GM12878 (cell line): ENCODE results near the gene THBS3. TPM values are rescaled to one million over a fixed set of nuclear protein-coding genes. Genes with fewer than 3 reads are reported as not detected.

ENCODE experiments used
- ATAC-seq: fragments of 200-7000 bp; cut with Tn5 transposase; 3 replicates; pipeline ENCODE4 v1.9.1; 2020; ENCODE audit warnings: mild to moderate bottlenecking, moderate library complexity
- BruUV-seq: library from RNA; stranded (reverse); fragments of 400-500 nt; replicated peaks from 2 replicates; lab custom pipeline; 2021; lab: Mats Ljungman, UMichigan
- CTCF ChIA-PET: fragments of 300-600 bp; sonication (Branson Sonifier 250); formaldehyde crosslinking; extraction: SDS; loops from one replicate; lab custom pipeline; 2021; ENCODE audit warnings: inconsistent platforms; lab: Yijun Ruan, JAX
- POLR2A ChIA-PET: fragments of 350-600 bp; formaldehyde crosslinking; extraction: SDS; loops from one replicate; lab custom pipeline; 2021; ENCODE audit warnings: inconsistent platforms; lab: Charles Lee
- RAD21 ChIA-PET: fragments of 300-600 bp; sonication (Branson Sonifier 250); formaldehyde crosslinking; loops from one replicate; lab custom pipeline; 2023; ENCODE audit warnings: antibody characterized with exemption; ENCODE audit not compliant: unreplicated experiment; lab: Charles Lee
- SMC1A ChIA-PET: fragments of 300-600 bp; sonication (Branson Sonifier 250); formaldehyde crosslinking; loops from one replicate; lab custom pipeline; 2023; ENCODE audit not compliant: unreplicated experiment, uncharacterized antibody; lab: Charles Lee
- DNase-seq: peaks from one replicate; pipeline ENCODE4 v3.0.0-alpha.2; 2011; ENCODE audit warnings: low read depth, low spot score
- FAIRE-seq: peaks from 3 replicates; lab custom pipeline; 2011; peaks lifted over from hg19 to GRCh38; lab: Jason Lieb, UNC
- H2AFZ ChIP-seq: 2 replicates; pipeline ENCODE4 v1.6.0; 2011; ENCODE audit warnings: low read depth, low read length, control low read depth; ENCODE audit not compliant: control insufficient read depth
- H3K27ac ChIP-seq: 2 replicates; pipeline ENCODE4 v1.5.1; 2011; ENCODE audit warnings: control low read depth; ENCODE audit not compliant: control insufficient read depth, insufficient read depth
- H3K27me3 ChIP-seq, 2 experiments: replicated peaks in 1 of 2; 2 replicates each; pipeline versions ENCODE4 v1.6.0 to v1.6.1; 2011; ENCODE audit warnings: low read length in 1 of 2; ENCODE audit not compliant: control insufficient read depth in 2 of 2, insufficient read depth in 2 of 2
- H3K36me3 ChIP-seq, 2 experiments: 2 replicates each; pipeline ENCODE4 v1.5.1; 2011; ENCODE audit warnings: low read length in 1 of 2; ENCODE audit not compliant: control insufficient read depth in 2 of 2, insufficient read depth in 2 of 2
- H3K4me1 ChIP-seq: 2 replicates; pipeline ENCODE4 v1.6.1; 2011; ENCODE audit warnings: mild to moderate bottlenecking, low read length, moderate library complexity, mixed read lengths; ENCODE audit not compliant: control insufficient read depth, insufficient read depth
- H3K4me2 ChIP-seq: 2 replicates; pipeline ENCODE4 v1.6.0; 2011; ENCODE audit warnings: control low read depth; ENCODE audit not compliant: control insufficient read depth, insufficient read depth
- H3K4me3 ChIP-seq: fragments of 200-600 bp; sonication (generic); 2 replicates; pipeline ENCODE4 v1.5.1; 2016
- H3K79me2 ChIP-seq: 2 replicates; pipeline ENCODE4 v1.6.0; 2011; ENCODE audit warnings: low read length; ENCODE audit not compliant: control insufficient read depth, insufficient read depth
- H3K9ac ChIP-seq: 2 replicates; pipeline ENCODE4 v1.8.0; 2011; ENCODE audit warnings: low read length, control low read depth, mixed read lengths; ENCODE audit not compliant: control insufficient read depth, insufficient read depth
- H3K9me3 ChIP-seq: replicated peaks from 3 replicates; pipeline ENCODE4 v1.5.1; 2011; ENCODE audit warnings: mild to moderate bottlenecking, low read length; ENCODE audit not compliant: control insufficient read depth, insufficient read depth
- H4K20me1 ChIP-seq: 2 replicates; pipeline ENCODE4 v1.6.0; 2011; ENCODE audit not compliant: control insufficient read depth, insufficient read depth
- BACH1 ChIP-seq: fragments of 450-650 bp; IDR thresholded peaks from 2 replicates; pipeline ENCODE4 v1.6.1; 2017; ENCODE audit warnings: mild to moderate bottlenecking, borderline replicate concordance
- CUX1 ChIP-seq: IDR thresholded peaks from 2 replicates; pipeline ENCODE4 v1.6.1; 2012; ENCODE audit warnings: improper control_type of control experiment, low read depth, low read length; ENCODE audit not compliant: insufficient replicate concordance
- DPF2 ChIP-seq: fragments of 450-650 bp; IDR thresholded peaks from 2 replicates; pipeline ENCODE4 v1.6.1; 2017; ENCODE audit warnings: mild to moderate bottlenecking
- GATAD2B ChIP-seq: fragments of 450-650 bp; conservative IDR thresholded peaks from 2 replicates; pipeline ENCODE4 v1.6.1; 2017; ENCODE audit warnings: low read depth, mild to moderate bottlenecking, moderate library complexity
- LARP7 ChIP-seq: fragments of 450-650 bp; IDR thresholded peaks from 2 replicates; pipeline ENCODE4 v1.6.1; 2017; ENCODE audit warnings: mild to moderate bottlenecking
- MEF2B ChIP-seq: fragments of 450-650 bp; IDR thresholded peaks from 2 replicates; pipeline ENCODE4 v1.6.1; 2018; ENCODE audit warnings: mild to moderate bottlenecking, moderate library complexity; ENCODE audit not compliant: partially characterized antibody, poor library complexity, severe bottlenecking
- MYB ChIP-seq: fragments of 150-350 bp; IDR thresholded peaks from 2 replicates; pipeline ENCODE4 v1.6.1; 2014; ENCODE audit warnings: mild to moderate bottlenecking, low read depth, low read length, borderline replicate concordance
- NR2F1 ChIP-seq: fragments of 450-650 bp; conservative IDR thresholded peaks from 2 replicates; pipeline ENCODE4 v1.6.1; 2017; ENCODE audit warnings: mild to moderate bottlenecking
- SIX5 ChIP-seq: IDR thresholded peaks from 2 replicates; pipeline ENCODE4 v1.6.1; 2011; ENCODE audit warnings: mild to moderate bottlenecking, low read depth, low read length, moderate library complexity; ENCODE audit not compliant: severe bottlenecking
- SMAD5 ChIP-seq: IDR thresholded peaks from 2 replicates; pipeline ENCODE4 v1.6.1; 2016; ENCODE audit warnings: antibody characterized with exemption, low read depth
- SRF ChIP-seq, 2 experiments: IDR thresholded peaks; 2 replicates each; pipeline ENCODE4 v1.6.1; 2011; ENCODE audit warnings: low read depth in 2 of 2, low read length in 2 of 2, mild to moderate bottlenecking in 1 of 2, moderate library complexity in 1 of 2
- WGBS: methylation state at CpG from one replicate; pipeline ENCODE4 v1.1.6; 2016; ENCODE audit warnings: low lambda C conversion rate; ENCODE audit not compliant: insufficient replicate concordance, insufficient coverage; ENCODE audit errors: missing lambda C conversion rate; 5-methylcytosine and 5-hydroxymethylcytosine counted together
- in situ Hi-C: fragments of 300-500 bp; cut with MboI; formaldehyde crosslinking; loops from 9 replicates; pipeline ENCODE4 v1.14.3; 2018; ENCODE audit warnings: mixed read lengths
- intact Hi-C: fragments of 100-400 bp; cut with micrococcal nuclease; formaldehyde crosslinking; loops from one replicate; pipeline ENCODE4 v1.14.2; 2022; ENCODE audit not compliant: unreplicated experiment
- polyA plus RNA-seq, 11 experiments: library from polyadenylated mRNA; depleted of rRNA in 4 of 11; unstranded in 6 of 11; stranded (reverse) in 5 of 11; fragments of >200 nt; fragmentation: Nextera tagmentation in 4 of 11; fragmentation: Illumina TruSeq in 1 of 11; extraction: Ambion mirVana in 4 of 11; extraction: Trizol in 1 of 11; gene quantifications; 1 replicate in 1 of 11; 2 replicates in 10 of 11; pipeline versions ENCODE4 v1.2.1 to v1.2.3, GENCODE V29; 2011 to 2016; ENCODE audit warnings: inconsistent platforms in 2 of 11, missing spikeins in 2 of 11, low read depth in 1 of 11
- total RNA-seq, 4 experiments: library from RNA; depleted of rRNA in 3 of 4; stranded (reverse); fragments of >200 nt in 3 of 4; fragmentation: Illumina TruSeq in 1 of 4; extraction: Trizol in 1 of 4; gene quantifications; 2 replicates each; pipeline versions ENCODE4 v1.2.1 to v1.2.3, GENCODE V29; 2013 to 2021

Gene THBS3
- total and polyA plus RNA-seq, 10 of the 15 experiments (the other 5 are each of a cell fraction or from before 2014, with no cell fraction given), result 0.66 to 3.6 (median 2.0) TPM

DNA sequence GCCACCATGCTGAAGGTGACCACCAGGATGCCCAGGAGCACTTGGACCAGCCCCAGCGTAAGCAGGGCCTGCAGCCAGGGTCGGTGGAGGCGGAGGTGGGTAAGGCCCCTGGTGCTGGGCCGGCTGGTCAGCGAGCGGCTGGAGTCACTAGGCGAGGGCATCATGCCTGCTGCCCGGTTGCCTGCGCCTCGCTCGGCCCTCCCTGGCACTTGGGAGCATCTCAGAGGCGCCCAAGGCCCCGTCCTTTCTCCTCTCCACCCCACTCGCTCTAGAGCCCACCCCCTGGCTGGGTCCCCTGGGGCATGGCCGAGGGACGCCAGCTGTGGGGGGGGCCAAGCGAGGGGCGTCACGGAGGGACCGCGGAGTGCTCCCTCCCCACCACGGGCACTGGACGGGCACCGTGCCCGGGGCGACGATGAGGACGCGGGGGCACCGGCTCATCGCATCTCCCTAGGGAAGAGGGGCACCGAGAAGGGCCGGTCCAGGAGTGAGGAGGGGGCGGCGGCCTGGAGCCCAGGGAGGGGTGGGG, 47.1 kb upstream of the THBS3 start:
- Histone ChIP-seq H3K9ac (peak overlapping the region; percentile 62), H3K27ac (no peak overlapping the region), H3K27me3 (no peaks in the 10 kb centered on the region), H3K4me1 (peaks cover 13% of the 10 kb centered on the region), H3K36me3 (peaks cover 1 to 4% of the 10 kb centered on the region in 2 experiments; a peak in 1 of 4 replicates), H4K20me1 (no peaks in the 10 kb centered on the region), H3K79me2 (peaks cover 7% of the 10 kb centered on the region), H3K9me3 (no peaks in the 10 kb centered on the region), H3K4me2 (peak overlapping the region; percentile 97), H3K4me3 (peak overlapping the region; percentile 92), H2AFZ (peak overlapping the region; percentile 82)
- peak; percentile 7 for ATAC-seq
- WGBS, result 18% methylated on average over 23 of the region's 35 CpGs
- BruUV-seq, result no TSS peak
- RAD21 ChIA-PET, result no interaction called here
- TF ChIP-seq MEF2B (peak; percentile 71), GATAD2B (no peak)
- POLR2A ChIA-PET, result interaction anchor here (0.8 to 1.0 kb wide), 2 partner anchors 9 to 81 kb away, joined by 5 to 6 read pairs; no protein-coding TSS in a partner anchor
- intact Hi-C loops, result no loop called here
- FAIRE-seq, result no peak
- DNase-seq, result no peak
- CTCF ChIA-PET, result interaction anchor here (1.0 to 9.6 kb wide), 2 partner anchors 54 to 69 kb away, joined by 4 to 225 read pairs; partner anchors contain the start of genes FDPS and RUSC1
- in situ Hi-C loops, result loop anchor here (5.0 kb wide), 1 partner anchor 338 kb away; no protein-coding TSS in a partner anchor
- SMC1A ChIA-PET, result interaction anchor here (1.2 kb wide), 1 partner anchor 53 kb away, joined by 5 read pairs; no protein-coding TSS in a partner anchor

GRCh38 chr1:155254228-155254713, 46.6 kb upstream of the THBS3 start:
- CTCF ChIA-PET, result interaction anchor here (0.7 to 9.6 kb wide), 3 partner anchors 9 to 70 kb away, joined by 3 to 225 read pairs (median 80); partner anchors contain the start of genes CLK2, HCN3 and RUSC1
- H3K4me3 ChIP-seq, result peak overlapping the region; percentile 92
- TF ChIP-seq LARP7, result no peak
- TF ChIP-seq DPF2, result no peak
- TF ChIP-seq SRF (IDR thresholded peaks at IDR 0.05; ENCODE audit: low read depth in 2 of 2, low read length in 2 of 2), result no peak
- no peak for TF ChIP-seq MYB
- no peak for TF ChIP-seq SMAD5
- TF ChIP-seq BACH1, result no peak
- no peak for TF ChIP-seq SIX5
- no peak for TF ChIP-seq CUX1
- TF ChIP-seq NR2F1, result no peak

More at GRCh38 chr1:155254228-155254713, 46.6 kb upstream of the THBS3 start:
- H3K9me3 ChIP-seq, result no peaks in the 10 kb centered on the region
- H3K27me3 ChIP-seq, result no peaks in the 10 kb centered on the region
- intact Hi-C loops (no loop called here), in situ Hi-C loops (no loop called here)
- ChIA-PET POLR2A (no interaction called here), RAD21 (no interaction called here), SMC1A (interaction anchor here (1.2 kb wide), 1 partner anchor 53 kb away, joined by 5 read pairs; no protein-coding TSS in a partner anchor)
- no TSS peak for BruUV-seq
- no peak for ATAC-seq
- 62% methylated on average over 12 of the region's 12 CpGs for WGBS
- H3K36me3 ChIP-seq, result peaks cover under 1 to 1% of the 10 kb centered on the region in 2 experiments; a peak in 1 of 4 replicates
- no peak overlapping the region for H3K27ac ChIP-seq
- DNase-seq, result no peak
- peaks cover 7% of the 10 kb centered on the region for H3K79me2 ChIP-seq
- peak overlapping the region; percentile 24; the same call in 1 of the 2 replicates for H3K9ac ChIP-seq
- peaks cover 13% of the 10 kb centered on the region for H3K4me1 ChIP-seq
- no peaks in the 10 kb centered on the region for H4K20me1 ChIP-seq
- FAIRE-seq, result no peak
- H3K4me2 ChIP-seq, result peak overlapping the region; percentile 97
- H2AFZ ChIP-seq, result peak overlapping the region; percentile 82
